Right renal pelvis (tissue), 4 donors: ENCODE measurements around the gene IL5RA. TPM values are rescaled to one million over a fixed set of nuclear protein-coding genes. Genes with fewer than 3 reads are reported as not detected.

ENCODE experiments used
- DNase-seq, 4 donors: peaks; one replicate each; pipeline ENCODE4 v3.0.0-alpha.2; 2013; ENCODE audit warnings: low read depth in 4 of 4, low spot score in 3 of 4, missing footprints in 1 of 4
- polyA plus RNA-seq, 4 donors: library from polyadenylated mRNA; unstranded; fragments of 120-200 nt; gene quantifications; one replicate each; pipeline ENCODE4 v1.2.1, GENCODE V29; 2013; ENCODE audit not compliant: insufficient read length in 4 of 4

The IL5RA gene
- polyA plus RNA-seq, 4 donors: 0.57 to 0.86 (median 0.72) TPM

DNA sequence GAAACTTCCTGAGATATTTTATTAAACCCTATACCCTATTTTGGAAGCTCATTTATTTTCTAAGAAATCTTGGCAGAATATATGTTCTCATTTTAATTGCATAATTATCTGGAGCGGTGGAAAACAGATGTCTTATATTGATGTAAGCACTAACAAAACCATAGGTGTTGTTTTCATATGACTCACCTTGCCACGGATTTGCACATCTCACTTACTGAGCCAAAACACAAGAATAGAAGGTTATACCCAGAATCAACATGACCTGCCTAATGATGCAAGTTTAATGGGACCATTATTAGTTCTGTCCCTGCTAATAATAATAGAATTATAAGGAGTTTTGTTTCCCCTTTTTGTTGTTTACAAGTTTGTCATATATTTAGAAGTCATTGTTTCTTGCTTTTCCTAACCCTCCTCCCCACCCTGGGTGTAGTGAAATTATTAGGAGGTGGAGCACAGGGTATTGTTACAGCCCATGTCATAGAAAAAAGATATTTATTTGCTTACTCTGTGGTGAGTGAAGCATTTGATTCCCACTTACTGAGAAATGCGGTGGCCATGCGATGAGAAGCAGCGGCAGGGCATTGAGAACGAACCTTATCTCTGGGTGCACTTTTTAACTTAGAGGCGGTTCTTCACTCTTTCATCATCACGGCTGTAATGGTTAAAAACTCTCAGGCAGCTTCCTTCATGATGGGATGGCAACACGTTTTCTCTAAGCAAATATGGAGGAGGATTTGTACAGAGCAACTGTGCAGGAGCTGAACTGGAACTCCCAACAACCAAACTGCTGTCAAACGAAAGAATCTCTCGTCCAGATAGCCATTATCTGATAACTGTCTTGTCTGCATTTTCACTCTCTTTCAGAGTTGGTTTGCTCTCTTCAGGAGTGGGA lies 521 bp downstream of the IL5RA start:
- DNase-seq: no peak

DNA sequence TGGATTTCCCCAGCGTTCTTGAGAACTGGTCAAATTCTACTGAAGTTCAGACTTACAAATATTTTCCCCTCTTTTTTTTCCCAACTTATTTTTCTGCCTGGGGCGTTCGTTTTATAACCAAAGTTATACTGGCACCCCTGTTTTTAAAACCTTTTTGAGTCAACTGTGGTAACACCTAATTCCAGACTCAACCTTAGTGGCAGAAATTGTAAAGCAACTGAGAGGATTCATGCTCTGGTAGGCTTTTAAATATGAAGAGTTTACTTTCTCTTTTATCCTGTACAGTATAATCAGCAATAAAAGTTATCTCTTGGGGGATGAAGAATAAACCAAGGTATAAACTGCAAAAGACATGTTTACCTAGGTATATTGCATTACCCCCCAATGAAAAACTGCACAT lies 2.3 kb downstream of the IL5RA start:
- DNase-seq: no peak

DNA sequence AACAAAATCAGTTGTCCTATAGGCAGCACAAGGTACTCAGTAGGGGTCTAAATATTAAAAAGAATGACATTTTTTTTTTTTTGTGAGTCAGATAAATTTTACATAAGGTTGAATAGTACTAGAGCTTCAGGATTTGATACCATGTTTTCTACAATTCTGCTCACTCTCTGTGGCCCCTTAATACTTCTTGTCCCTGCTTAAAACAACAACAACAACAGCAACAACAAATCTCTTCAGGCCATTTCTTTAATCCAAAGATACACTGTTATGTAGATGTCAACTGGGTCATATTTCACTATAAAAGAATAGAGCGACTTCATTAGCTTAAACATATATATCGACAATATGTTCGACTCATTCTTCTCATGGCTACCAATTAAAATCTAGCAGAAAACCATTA lies 3.0 kb downstream of the IL5RA start:
- DNase-seq: no peak

DNA sequence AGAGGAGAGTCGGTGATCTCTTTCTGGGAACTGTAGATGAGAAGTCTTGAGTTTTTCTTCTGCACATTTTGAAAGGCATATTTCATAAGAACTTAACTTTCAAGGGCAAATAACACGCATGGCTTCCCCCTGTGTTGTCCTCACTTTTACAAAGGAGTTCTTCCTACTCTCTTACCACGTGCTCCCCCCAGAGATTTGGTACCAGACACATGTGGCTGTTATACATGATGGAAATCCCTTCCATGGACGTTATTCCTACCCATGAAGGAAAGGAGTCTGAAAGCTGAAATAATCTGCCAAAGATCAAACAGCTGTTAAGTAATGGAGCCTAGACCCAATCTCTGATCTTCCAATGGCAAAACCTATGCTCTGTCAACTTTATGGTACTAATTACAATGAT lies 4.4 kb downstream of the IL5RA start:
- no peak for DNase-seq

DNA sequence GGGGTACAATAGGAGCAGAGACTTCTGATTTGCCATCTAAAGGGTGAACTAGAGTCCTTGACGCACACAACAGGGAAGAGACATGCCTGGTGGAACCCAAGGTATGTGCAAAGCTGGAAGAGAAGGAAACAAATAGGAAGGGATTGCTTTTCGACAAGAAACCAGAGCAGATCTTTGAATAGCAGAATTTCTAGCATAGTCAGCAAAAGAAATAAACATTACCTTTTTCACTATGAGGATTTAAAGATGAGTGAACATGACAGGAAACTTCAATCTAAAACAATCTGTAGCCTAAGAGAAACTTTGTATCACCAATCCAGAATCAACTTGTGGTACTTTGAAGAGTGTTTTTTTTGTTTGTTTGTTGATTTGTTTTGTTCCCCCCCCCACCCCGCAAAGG lies 4.9 kb downstream of the IL5RA start:
- DNase-seq: no peak

DNA sequence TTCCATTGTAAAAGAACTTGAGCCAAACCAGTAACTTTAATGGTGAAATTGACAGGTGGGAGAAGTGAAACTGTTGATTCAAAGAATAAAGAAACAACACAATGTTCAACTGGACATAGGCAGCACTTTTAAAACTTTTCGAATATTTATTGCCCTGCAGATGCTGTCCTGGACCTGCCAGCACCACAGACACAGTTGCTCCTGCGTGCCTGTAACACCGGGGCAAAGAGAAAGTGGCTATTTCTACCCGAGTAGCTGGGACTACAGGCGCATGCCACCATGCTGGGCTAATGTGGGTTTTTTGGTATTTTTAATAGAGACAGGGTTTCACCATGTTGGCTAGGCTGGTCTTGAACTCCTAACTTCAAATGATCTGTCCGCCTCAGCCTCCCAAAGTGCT lies 7.4 kb downstream of the IL5RA start:
- DNase-seq: no peak

DNA sequence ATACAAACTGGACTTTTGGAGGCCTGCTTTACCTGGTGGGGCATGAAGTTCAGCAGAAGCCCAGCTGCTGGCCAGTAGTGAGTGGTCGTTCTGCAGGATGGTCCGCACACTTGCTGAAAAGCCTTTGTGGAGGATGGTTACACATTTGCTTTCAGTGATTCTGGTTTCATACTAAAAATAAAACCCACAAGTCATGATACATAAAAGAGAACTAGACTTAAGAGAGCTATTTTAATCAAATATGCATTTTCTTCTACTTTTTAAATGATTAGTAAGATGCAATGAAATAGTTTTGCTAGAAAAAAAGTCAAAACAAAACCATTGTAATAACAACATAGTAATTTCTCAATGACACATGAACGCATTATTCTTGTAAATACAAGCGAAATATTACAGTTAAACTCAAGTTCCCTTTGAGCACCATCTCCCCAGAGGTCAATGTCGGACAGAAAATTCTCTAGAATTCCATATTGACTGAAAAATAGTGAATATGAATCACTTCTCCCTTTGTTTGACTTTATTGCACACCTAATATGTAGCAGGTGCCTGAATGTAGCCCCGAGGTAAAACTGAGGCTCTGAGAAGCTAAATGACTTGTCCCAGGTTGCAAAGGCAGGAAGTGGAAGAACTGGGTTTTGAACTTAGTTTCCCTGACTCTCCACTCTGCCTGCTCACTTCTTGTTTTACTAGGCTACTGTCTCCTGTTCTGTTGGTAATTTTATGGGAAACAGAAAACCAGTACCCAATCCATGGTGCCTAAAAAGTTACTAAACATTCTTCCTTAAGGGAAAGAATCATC lies 8.3 kb downstream of the IL5RA start:
- no peak for DNase-seq

DNA sequence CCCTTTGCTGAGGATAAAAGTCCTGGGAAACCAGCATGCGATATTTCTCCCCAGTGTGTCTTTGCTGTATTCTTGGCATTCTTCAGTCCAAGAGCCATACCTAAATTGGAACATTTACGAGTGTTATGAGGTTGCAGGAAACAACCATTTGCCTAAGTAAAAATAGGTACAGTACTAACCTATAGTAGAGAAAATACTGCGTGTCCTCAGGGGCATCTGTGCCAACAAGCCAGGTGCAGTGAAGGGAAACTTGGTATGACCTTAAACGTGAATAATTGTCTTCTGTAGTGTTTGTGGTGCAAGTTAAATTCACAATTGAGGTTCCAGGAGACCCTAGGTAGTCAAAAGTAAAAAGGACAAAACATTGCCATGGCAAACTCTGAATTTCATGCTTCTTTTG lies 12.2 kb downstream of the IL5RA start:
- no peak for DNase-seq

DNA sequence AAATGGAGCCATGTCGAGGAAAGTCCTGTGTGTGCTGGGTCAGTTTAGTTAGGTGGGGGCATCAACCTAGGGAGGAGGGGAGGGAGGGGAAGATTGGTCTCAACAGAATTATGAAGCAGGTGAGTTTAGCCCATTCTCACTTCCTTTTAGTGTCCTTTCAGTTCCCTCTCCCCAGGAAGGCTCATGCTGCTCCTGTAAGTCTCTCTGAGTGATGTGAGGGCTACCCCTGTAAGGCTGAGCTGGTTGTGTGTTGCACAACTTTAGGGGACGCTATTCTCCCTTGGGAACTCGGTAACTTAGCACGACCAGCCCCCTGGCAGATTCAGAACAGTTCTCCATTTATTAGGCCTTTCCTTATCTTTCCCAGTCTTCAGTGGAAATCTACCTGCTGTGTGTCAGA lies 21.2 kb downstream of the IL5RA start:
- DNase-seq: no peak

DNA sequence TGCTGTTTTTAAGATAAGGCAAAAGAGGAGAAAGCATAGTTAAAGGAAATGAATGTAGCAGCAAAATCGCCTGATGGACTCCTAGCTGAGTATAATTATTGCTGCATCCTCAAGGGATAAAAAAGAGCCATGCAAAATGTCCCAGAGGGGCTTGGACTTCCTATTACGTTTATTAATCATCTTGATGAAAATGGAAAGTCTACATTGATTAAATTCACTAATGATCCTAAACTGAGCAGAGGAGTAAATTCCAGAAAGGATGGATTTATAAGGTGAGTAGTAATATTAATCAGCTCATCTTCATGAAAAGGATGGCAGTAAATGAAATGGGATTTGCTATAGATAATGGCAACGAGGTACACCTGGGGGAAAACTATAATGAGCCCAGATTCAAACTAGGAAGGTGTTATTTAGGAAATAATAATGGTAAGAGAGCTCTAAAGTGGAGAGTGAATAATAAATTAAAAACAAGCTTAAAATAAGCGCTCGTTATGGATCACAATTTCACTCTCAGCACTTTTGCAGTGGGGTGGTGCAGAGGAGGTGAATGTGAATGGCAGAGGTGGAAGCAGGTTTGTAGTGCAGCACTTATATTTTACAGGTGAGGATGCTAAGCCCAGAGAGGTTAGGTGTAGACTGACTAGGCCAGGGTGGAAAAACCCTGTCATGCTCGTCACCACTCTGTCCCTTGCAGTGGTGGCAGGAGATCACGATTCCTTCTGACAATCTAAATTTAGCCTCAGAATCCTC lies 22.3 kb downstream of the IL5RA start:
- DNase-seq: no peak

DNA sequence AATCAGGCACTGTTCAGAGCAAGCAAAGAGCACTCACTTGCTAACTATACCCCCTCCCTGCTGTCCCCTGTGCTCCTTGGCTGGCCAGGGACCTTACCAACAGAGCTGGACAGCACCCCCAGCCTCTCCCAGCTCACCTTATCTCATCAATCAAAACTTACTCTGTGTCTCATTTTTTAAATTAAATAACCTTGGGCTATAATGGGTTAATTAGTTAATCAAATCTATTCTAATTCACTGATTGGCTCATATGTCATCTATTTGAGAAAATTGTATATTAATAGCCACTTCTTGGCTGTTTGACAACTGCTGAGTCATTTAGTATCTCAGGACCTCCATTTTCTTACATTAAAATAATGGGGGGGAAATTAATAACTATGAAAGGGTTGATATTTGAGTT lies 22.9 kb downstream of the IL5RA start:
- no peak for DNase-seq

DNA sequence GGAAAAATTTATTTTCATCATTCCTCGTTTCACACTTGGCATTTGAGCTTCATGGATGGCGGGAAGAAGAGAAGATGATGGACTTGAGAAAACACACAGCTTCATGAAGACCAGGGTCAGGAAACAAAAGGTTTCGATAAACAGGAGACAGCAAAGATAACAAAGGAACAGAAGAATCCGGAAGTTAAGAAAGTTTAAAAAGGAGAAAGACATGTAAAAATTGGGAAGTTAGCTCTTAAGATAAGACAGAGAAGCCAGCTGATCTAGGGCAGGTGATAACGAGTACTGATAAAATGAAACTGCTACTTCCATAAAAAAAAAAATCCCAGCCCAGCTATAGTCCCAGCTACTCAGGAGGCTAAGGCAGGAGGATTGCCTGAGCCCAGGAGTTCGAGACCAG lies 23.9 kb downstream of the IL5RA start:
- no peak for DNase-seq

DNA sequence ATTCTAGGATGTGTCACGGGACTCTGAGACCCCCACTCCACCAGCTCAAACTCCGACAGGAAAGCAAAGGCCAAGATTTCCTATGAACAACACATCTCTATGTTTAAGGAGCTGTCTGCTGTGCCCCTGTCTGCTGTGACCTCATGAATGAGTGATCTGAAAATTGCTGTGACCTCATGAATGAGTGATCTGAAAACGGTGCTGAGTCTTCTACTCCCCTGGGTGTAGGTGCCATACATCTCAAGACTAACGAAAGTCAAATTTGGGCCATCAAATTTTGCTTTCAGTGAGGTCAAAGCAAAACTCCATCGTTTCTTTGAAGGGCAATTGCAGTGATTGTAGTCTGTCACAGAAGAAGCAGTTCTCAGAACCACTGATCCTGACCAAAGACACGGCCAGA lies 24.4 kb downstream of the IL5RA start:
- DNase-seq: no peak

DNA sequence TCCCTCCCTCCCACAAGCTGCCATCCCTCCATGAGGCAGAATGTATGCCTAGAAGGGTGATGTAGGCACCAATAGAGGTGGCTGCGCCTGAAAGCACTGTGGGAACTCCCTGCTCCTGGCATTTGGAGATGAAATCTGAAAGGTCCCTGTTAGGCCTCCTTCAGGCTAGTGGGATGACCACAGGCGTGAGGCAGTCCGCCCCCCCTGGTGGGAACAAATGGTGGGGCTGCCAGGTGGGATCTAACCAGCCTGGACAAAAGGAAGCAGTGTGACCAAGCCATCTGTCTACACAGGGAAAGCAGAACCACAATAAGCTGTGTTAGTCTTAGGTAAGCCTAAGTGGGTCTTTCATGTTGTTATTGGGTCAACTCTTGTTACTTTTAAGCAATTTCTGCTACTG lies 25.3 kb downstream of the IL5RA start:
- no peak for DNase-seq

DNA sequence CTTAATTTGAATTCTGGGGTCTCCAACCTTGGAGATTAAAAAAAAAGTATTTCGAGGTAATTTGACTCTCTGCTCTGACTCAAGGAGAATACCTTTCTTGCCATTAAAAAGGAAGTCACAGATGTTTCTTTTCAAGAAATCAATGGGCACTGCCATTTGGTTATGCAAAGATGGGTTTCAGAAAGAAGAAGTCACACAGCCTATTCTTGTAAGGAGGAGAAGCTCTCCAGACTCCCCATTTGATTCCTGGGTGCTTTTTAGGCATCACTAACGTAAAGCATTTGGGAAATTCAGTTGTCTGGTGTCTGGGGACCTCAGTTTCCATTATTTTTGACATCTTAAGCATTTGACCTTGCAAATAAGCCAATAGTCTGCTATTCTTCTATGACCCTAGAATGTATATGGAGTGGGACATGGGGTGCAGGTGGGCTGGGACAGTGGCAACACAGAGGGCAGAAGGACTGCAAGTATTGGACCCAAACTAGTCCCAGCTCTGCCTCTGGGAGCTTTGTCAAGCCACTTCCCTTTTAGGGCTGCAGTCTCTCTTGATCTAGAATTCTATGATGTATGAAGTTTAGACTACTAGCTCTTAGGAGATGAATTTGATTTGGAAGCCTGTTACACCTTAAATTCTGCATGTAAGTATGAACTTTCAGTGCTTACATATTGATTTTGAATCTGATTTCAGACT lies 27.8 kb downstream of the IL5RA start:
- DNase-seq: no peak

DNA sequence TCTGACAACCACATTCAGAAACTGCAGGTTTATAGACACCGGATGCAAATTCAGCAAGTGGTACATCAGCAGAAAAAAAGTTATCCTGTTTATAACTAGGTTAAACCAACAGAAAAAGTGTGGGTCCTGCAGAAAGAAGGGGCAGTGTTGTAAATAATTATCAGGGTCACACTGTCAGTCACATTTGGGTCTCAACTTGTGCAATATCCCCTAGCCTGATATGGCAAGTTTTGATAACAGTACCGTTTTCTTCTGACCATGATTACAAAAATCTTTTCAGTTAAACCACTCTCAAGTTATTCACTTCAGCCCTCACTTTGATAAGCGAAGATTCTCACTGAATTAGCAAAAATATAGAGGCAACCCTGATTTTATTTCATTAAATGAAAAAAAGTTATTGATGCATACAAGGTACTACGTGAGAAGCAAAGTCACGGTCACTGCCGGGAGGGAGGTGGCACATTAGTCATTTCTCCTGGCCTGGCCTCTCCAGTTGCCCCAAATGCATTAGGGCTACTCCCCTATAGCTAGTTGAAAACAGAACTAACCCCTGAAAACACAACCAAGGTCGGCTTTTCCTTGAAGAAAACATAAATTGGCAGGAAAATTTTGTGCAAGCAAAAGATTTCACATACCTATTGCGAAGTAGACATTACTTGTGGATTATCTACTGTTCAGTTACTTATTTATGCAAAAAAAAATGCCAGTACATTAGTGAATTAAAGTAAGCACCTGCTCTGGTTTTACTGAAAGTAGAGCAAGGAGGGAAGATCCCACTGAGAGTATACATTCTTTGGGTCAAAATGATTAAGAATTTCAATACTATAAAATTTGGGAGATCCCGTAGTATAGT lies 28.6 kb downstream of the IL5RA start:
- no peak for DNase-seq

DNA sequence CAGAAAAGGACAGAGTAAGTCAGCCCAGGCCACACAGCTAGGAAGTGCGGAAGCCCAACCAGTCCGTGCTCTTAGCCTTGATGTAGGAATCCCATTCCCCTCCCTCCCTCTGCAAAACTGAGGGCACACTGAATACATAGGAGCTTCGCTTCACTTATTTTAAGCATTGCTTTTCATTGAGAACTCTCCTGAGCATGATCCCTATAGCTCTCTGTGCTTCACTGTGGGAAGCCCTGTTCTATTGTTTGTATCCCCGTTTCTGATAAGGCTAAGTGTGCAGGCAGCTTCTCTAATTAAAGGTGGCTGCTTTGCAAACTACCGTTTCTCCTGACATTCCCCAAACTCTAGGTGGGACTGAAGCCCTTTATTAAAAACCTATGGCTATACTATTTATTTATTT lies 29.9 kb downstream of the IL5RA start:
- no peak for DNase-seq

DNA sequence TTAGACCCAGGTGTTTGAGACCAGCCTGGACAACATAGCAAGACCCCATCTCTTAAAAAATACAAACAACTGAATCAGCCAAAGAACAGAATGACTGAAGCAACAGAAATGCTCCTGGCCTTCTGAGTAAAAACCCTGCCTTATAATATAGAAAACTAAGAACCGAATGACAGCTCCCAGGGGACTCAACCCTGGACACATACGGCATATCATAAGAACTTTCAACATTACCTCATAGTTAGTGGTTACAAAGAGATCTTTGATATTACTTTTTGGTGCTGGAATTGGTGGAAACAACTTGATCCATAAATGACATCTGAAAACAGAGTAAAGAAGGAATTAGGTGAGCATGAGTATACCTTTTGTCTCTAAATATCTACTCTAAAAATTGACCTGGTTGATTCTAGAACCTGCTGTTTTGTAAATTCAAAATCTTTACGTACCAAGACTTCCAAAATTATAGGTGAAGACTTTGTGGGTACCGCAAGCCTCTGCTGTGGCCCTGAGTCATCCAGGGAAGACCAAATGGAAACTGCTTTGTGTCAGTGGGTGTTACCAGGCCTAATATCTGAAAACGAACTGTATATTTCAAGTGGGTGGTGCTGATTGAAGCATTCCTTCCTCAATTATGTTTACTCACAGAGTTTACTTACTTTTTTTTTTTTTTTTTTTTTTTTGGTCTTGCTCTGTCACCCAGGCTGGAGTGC lies 35.5 kb downstream of the IL5RA start:
- DNase-seq: no peak

DNA sequence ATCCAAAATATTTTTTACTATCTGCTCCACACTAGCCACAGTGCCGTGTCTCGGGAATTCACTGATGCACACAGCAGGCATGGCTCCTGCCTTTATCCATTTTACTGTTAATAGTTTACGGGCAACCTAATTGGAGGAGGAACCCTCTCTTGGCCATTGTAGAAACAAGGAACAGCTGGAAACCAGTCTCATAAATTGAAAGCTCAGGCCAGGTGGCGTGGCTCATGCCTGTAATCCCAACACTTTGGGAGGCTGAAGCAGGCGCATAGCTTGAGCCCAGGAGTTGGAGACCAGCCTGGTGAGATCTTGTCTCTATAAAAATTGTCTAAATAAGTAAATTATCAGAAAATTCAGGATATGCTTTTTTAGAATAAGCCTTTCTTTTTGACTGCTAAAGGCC lies 39.0 kb downstream of the IL5RA start:
- peak in 3 of 4 donors; percentile 3 to 12 (median 5) for DNase-seq
